Sigmoid colon (tissue), 7 donors: ENCODE data around the gene EZR. TPM values are rescaled to one million over a fixed set of nuclear protein-coding genes. Genes with fewer than 3 reads are reported as not detected.
"Not testable (repeated sequence)": the region's sequence is repeated elsewhere in the genome, so short reads cannot be mapped to it uniquely, and the experiment has no call there.

Experiments used
- DNase-seq: peaks from one replicate; pipeline ENCODE4 v3.0.0-alpha.2; 2019
- H3K27ac ChIP-seq, 4 donors: fragments of 200-600 bp; sonication (generic); one replicate each; pipeline ENCODE4 v1.5.1; 2016 to 2019; ENCODE audit warnings: mild to moderate bottlenecking in 1 of 4
- H3K27me3 ChIP-seq, 3 donors: fragments of 200-600 bp; sonication (generic); one replicate each; pipeline ENCODE4 v1.5.1; 2019; ENCODE audit warnings: mild to moderate bottlenecking in 1 of 3
- H3K36me3 ChIP-seq, 4 donors: fragments of 200-600 bp; sonication (generic); one replicate each; pipeline ENCODE4 v1.5.1; 2016 to 2019
- H3K4me1 ChIP-seq, 4 donors: fragments of 200-600 bp; sonication (generic); one replicate each; pipeline ENCODE4 v1.5.1; 2017 to 2019
- H3K4me3 ChIP-seq, 4 donors: fragments of 200-600 bp; sonication (generic); one replicate each; pipeline ENCODE4 v1.5.1; 2017 to 2019; ENCODE audit warnings: mild to moderate bottlenecking in 2 of 4, moderate library complexity in 1 of 4
- H3K9me3 ChIP-seq, 4 donors: fragments of 200-600 bp in 3 of 4; sonication (generic) in 3 of 4; one replicate each; pipeline versions ENCODE4 v1.5.1 to v1.6.1; 2013 to 2019
- CTCF ChIP-seq, 4 experiments: fragments of 450-650 bp in 3 of 4; fragments of 200-600 bp in 1 of 4; IDR thresholded peaks; one replicate each; pipeline ENCODE4 v1.5.1; 2016 to 2019; ENCODE audit warnings: antibody characterized with exemption in 4 of 4, mild to moderate bottlenecking in 3 of 4, moderate library complexity in 2 of 4
- EP300 ChIP-seq, 4 donors: sonication (generic); formaldehyde crosslinking; IDR thresholded peaks; one replicate each; pipeline ENCODE4 v1.6.1; 2017; ENCODE audit warnings: antibody characterized with exemption in 4 of 4
- POLR2A ChIP-seq, 2 donors: fragments of 450-650 bp; IDR thresholded peaks; one replicate each; pipeline ENCODE4 v1.6.1; 2016; ENCODE audit warnings: antibody characterized with exemption in 2 of 2, mild to moderate bottlenecking in 2 of 2, moderate library complexity in 2 of 2
- POLR2AphosphoS5 ChIP-seq, 4 donors: sonication (generic); formaldehyde crosslinking; IDR thresholded peaks; one replicate each; pipeline ENCODE4 v1.6.1; 2017; ENCODE audit warnings: antibody characterized with exemption in 4 of 4
- WGBS, 2 donors: extraction: QIAGEN DNeasy Blood & Tissue Kit; methylation state at CpG; one replicate each; pipeline ENCODE4 v1.1.7; 2013; 5-methylcytosine and 5-hydroxymethylcytosine counted together
- intact Hi-C: fragments of 100-400 bp; cut with DNase I; formaldehyde crosslinking; loops from one replicate; pipeline ENCODE4 v1.15.1; 2023
- polyA plus RNA-seq, 3 donors: library from polyadenylated mRNA; stranded (reverse); fragments of 200-250 nt; gene quantifications; one replicate each; pipeline ENCODE4 v1.2.3, GENCODE V29; 2013
- total RNA-seq, 4 donors: library from RNA; depleted of rRNA; stranded (reverse); fragments of >200 nt; gene quantifications; one replicate each; pipeline ENCODE4 v1.1.0, GENCODE V29; 2016
- donor health status: healthy with polysubstance abuse.
- donor health status: Bipolar disorder and iron deficiency.
- donor health status: healthy.

EZR gene
- total and polyA plus RNA-seq, 7 donors = 33.5 to 333 (median 46.0) TPM

- intact Hi-C loops = no loop called here
- Histone ChIP-seq H3K36me3 (no peaks in the 10 kb centered on the region), H3K4me3 (no peak overlapping the region), H3K9me3 (no peaks in the 10 kb centered on the region), H3K27me3 (no peaks in the 10 kb centered on the region), H3K4me1 (no peaks in the 10 kb centered on the region), H3K27ac (no peak overlapping the region)
- no peak for DNase-seq
- WGBS, 2 donors = 58 to 65% methylated on average over 10 of the region's 10 CpGs
- TF ChIP-seq EP300 (IDR thresholded peaks at IDR 0.05) (no peak), POLR2AphosphoS5 (IDR thresholded peaks at IDR 0.05) (no peak), CTCF (IDR thresholded peaks at IDR 0.05) (no peak), POLR2A (IDR thresholded peaks at IDR 0.05) (no peak)
These were observed 24.8 kb upstream of the EZR start for GRCh38 chr6:158843751-158844683.

DNA sequence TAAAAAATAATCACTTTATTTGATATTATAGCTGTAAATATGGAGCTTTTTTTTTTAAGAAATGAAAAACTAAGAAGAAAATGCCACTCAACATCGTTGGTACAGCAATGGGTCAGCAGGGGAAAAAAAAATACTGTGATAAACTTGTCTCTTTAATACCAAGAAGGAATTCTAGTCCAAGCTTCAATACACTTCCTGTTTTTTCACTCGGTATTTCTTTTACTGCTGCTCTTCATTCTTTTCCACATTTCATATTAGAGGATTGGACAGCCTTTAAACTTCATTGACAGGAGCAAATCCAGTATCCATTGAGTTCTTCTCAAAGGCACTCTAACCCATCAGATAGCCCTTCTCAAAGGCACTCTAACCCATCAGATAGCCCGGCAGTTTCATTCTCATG, 22.2 kb upstream of the EZR start:
- no peak for TF ChIP-seq EP300 (IDR thresholded peaks at IDR 0.05)
- TF ChIP-seq POLR2A (IDR thresholded peaks at IDR 0.05) = no peak
- no peak for TF ChIP-seq POLR2AphosphoS5 (IDR thresholded peaks at IDR 0.05)
- TF ChIP-seq CTCF (IDR thresholded peaks at IDR 0.05) = no peak
- Histone ChIP-seq H3K4me3 (no peak overlapping the region), H3K36me3 (no peaks in the 10 kb centered on the region), H3K4me1 (no peaks in the 10 kb centered on the region), H3K9me3 (no peaks in the 10 kb centered on the region), H3K27me3 (no peaks in the 10 kb centered on the region), H3K27ac (no peak overlapping the region)
- 79 to 85% methylated on average over 3 of the region's 3 CpGs for WGBS, 2 donors
- intact Hi-C loops = no loop called here
- DNase-seq = no peak

DNA sequence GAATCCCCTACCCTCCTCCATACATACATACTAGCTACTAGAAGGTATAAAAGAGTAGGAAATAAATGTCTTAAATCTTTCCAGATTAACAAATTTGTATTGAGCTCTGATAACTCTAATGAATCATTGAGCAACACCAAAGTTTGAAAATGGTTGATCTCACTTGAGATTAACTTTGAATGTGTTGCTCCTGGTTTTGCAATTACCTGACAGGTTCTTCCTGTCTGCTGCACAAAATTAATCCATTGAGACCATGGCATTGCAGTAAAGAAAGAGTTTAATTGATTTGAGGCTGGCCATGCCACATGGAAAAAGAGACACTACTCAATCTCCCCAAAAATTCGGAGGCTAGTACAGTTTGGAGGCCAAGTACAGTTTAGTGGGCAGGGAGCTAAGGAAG, 21.3 kb upstream of the EZR start:
- no peak for TF ChIP-seq EP300 (IDR thresholded peaks at IDR 0.05)
- TF ChIP-seq POLR2A (IDR thresholded peaks at IDR 0.05) = no peak
- TF ChIP-seq POLR2AphosphoS5 (IDR thresholded peaks at IDR 0.05) = no peak
- TF ChIP-seq CTCF (IDR thresholded peaks at IDR 0.05) = no peak
- Histone ChIP-seq H3K4me1 (no peaks in the 10 kb centered on the region), H3K4me3 (no peak overlapping the region), H3K36me3 (no peaks in the 10 kb centered on the region), H3K9me3 (no peaks in the 10 kb centered on the region), H3K27ac (no peak overlapping the region), H3K27me3 (no peaks in the 10 kb centered on the region)
- 92 to 100% methylated on average over 1 of the region's 1 CpG for WGBS, 2 donors
- DNase-seq = no peak
- intact Hi-C loops = no loop called here

DNA sequence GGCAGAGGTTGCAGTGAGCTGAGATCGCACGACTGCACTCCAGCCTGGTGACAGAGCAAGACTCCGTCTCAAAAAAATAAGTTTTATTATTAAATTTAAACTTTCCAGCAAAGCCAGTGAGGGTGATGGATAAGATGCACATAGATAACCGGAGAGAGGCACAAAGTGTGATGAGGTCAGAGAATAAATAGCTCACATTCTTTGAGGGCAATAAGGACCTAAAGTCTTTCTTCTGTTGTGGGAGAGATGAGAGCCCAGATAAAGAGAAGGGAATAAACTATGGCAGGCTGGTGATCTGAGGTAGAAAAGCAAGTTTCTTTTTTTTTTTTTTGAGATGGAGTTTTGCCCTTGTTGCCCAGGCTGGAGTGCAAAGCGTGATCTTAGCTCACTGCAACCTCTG, 20.6 kb upstream of the EZR start:
- DNase-seq = peak; percentile 25
- no peak overlapping the region for H3K27ac ChIP-seq
- H3K27me3 ChIP-seq = no peaks in the 10 kb centered on the region
- no peak overlapping the region for H3K4me3 ChIP-seq
- no peaks in the 10 kb centered on the region for H3K36me3 ChIP-seq
- TF ChIP-seq POLR2AphosphoS5 (IDR thresholded peaks at IDR 0.05) (no peak), EP300 (IDR thresholded peaks at IDR 0.05) (no peak), POLR2A (IDR thresholded peaks at IDR 0.05) (no peak)
- intact Hi-C loops = no loop called here
- H3K4me1 ChIP-seq = no peaks in the 10 kb centered on the region
- no peaks in the 10 kb centered on the region for H3K9me3 ChIP-seq
- WGBS, 2 donors = 96 to 97% methylated on average over 5 of the region's 5 CpGs

DNA sequence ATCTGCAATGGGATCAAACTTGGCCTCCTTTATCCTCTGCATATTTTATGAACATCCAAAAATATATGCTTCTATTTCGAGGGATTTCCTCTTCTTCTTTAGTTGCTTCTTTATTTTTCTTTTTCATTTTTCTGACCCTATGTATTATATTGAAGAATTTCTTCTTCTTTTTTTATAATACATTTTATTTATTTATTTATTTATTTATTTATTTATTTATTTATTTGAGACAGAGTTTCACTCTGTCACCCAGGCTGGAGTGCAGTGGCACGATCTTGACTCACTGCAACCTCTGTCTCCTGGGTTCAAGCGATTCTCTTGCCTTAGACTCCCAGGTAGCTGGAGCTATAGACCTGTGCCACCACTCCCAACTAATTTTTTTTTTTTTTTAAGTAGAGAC, 19.6 kb upstream of the EZR start:
- DNase-seq, H3K27ac ChIP-seq, H3K36me3 ChIP-seq, H3K9me3 ChIP-seq, H3K4me3 ChIP-seq, H3K27me3 ChIP-seq, intact Hi-C loops, H3K4me1 ChIP-seq: not testable (repeated sequence)
- WGBS, 2 donors = 95 to 96% methylated on average over 3 of the region's 3 CpGs
